Stimulated activated memory B cell treated with anti-CD40 and anti-IgM and Interleukin-4, amounts not matched to agents 10 μg/mL and 1 μg/mL and 100 μg/mL, for 72 hours (primary cell): Measurements from ENCODE around the gene PDPK1.

Source experiments
- ATAC-seq: fragments of 150-1000 bp; cut with Tn5 transposase; 2 replicates; pipeline ENCODE4 v1.10.0; 2021
- H3K27ac Mint-ChIP-seq: one replicate; pipeline ENCODE4 v1.8.0; 2022; ENCODE audit warnings: mild to moderate bottlenecking, mixed read lengths
- H3K27me3 Mint-ChIP-seq: one replicate; pipeline ENCODE4 v1.8.0; 2022; ENCODE audit warnings: mixed read lengths
- H3K36me3 Mint-ChIP-seq: one replicate; pipeline ENCODE4 v1.8.0; 2022; ENCODE audit warnings: mixed read lengths
- H3K4me1 Mint-ChIP-seq: one replicate; pipeline ENCODE4 v1.8.0; 2022; ENCODE audit warnings: mixed read lengths
- H3K4me3 Mint-ChIP-seq: one replicate; pipeline ENCODE4 v1.8.0; 2022; ENCODE audit warnings: mild to moderate bottlenecking, moderate library complexity, mixed read lengths
- H3K9me3 Mint-ChIP-seq: one replicate; pipeline ENCODE4 v1.8.0; 2022; ENCODE audit warnings: mixed read lengths

Gene PDPK1

GRCh38 chr16:2514333-2515179, 23.3 kb upstream of the PDPK1 start:
- ATAC-seq: peak; percentile 17
- Mint-ChIP-seq H3K36me3 (peaks cover 22% of the 10 kb centered on the region), H3K4me3 (peak overlapping the region; percentile 93), H3K27me3 (no peaks in the 10 kb centered on the region), H3K9me3 (no peaks in the 10 kb centered on the region), H3K4me1 (peaks cover 88% of the 10 kb centered on the region), H3K27ac (peak overlapping the region; percentile 87)

- no peaks in the 10 kb centered on the region for H3K27me3 Mint-ChIP-seq
- peaks cover 86% of the 10 kb centered on the region for H3K4me1 Mint-ChIP-seq
- no peak for ATAC-seq
- peak overlapping the region; percentile 93 for H3K4me3 Mint-ChIP-seq
- no peaks in the 10 kb centered on the region for H3K9me3 Mint-ChIP-seq
- peak overlapping the region; percentile 87 for H3K27ac Mint-ChIP-seq
- peaks cover 28% of the 10 kb centered on the region for H3K36me3 Mint-ChIP-seq
Measured at GRCh38 chr16:2515180-2515851, 22.5 kb upstream of the PDPK1 start.

- H3K4me3 Mint-ChIP-seq: peak overlapping the region; percentile 93
- H3K9me3 Mint-ChIP-seq: no peaks in the 10 kb centered on the region
- peak overlapping the region; percentile 87 for H3K27ac Mint-ChIP-seq
- H3K4me1 Mint-ChIP-seq: peaks cover 83% of the 10 kb centered on the region
- no peak for ATAC-seq
- H3K36me3 Mint-ChIP-seq: peaks cover 28% of the 10 kb centered on the region
- H3K27me3 Mint-ChIP-seq: no peaks in the 10 kb centered on the region
Measured at GRCh38 chr16:2516391-2517240, 21.2 kb upstream of the PDPK1 start.

- H3K36me3 Mint-ChIP-seq: peaks cover 28% of the 10 kb centered on the region
- no peaks in the 10 kb centered on the region for H3K9me3 Mint-ChIP-seq
- H3K27ac Mint-ChIP-seq: peak overlapping the region; percentile 87
- H3K27me3 Mint-ChIP-seq: no peaks in the 10 kb centered on the region
- no peak for ATAC-seq
- no peak overlapping the region for H3K4me3 Mint-ChIP-seq
- H3K4me1 Mint-ChIP-seq: peaks cover 70% of the 10 kb centered on the region
Measured at GRCh38 chr16:2517954-2518605, 19.7 kb upstream of the PDPK1 start.

- H3K4me3 Mint-ChIP-seq: peak overlapping the region; percentile 75
- peaks cover 76% of the 10 kb centered on the region for H3K4me1 Mint-ChIP-seq
- peak overlapping the region; percentile 86 for H3K27ac Mint-ChIP-seq
- peaks cover 38% of the 10 kb centered on the region for H3K36me3 Mint-ChIP-seq
- no peak for ATAC-seq
- H3K27me3 Mint-ChIP-seq: no peaks in the 10 kb centered on the region
- H3K9me3 Mint-ChIP-seq: no peaks in the 10 kb centered on the region
Measured at GRCh38 chr16:2518823-2519710, 18.8 kb upstream of the PDPK1 start.

GRCh38 chr16:2519711-2520080, 18.1 kb upstream of the PDPK1 start:
- H3K4me3 Mint-ChIP-seq: peak overlapping the region; percentile 75
- H3K4me1 Mint-ChIP-seq: peaks cover 78% of the 10 kb centered on the region
- H3K27ac Mint-ChIP-seq: peak overlapping the region; percentile 86
- ATAC-seq: peak; percentile 9
- H3K36me3 Mint-ChIP-seq: peaks cover 44% of the 10 kb centered on the region
- no peaks in the 10 kb centered on the region for H3K27me3 Mint-ChIP-seq
- no peaks in the 10 kb centered on the region for H3K9me3 Mint-ChIP-seq

GRCh38 chr16:2520097-2520783, 17.6 kb upstream of the PDPK1 start, which contains the start of gene AMDHD2:
Gene AMDHD2 (plus strand): TSS chr16:2520371. CDS start chr16:2520459, 88 bp downstream.
- Mint-ChIP-seq H3K36me3 (peaks cover 49% of the 10 kb centered on the region), H3K9me3 (no peaks in the 10 kb centered on the region), H3K4me3 (peak within 1 kb of the TSS; percentile 83), H3K4me1 (peaks cover 73% of the 10 kb centered on the region), H3K27me3 (no peaks in the 10 kb centered on the region), H3K27ac (peak within 1 kb of the TSS; percentile 86)
- peak; percentile 80 for ATAC-seq

GRCh38 chr16:2520784-2521531, 16.9 kb upstream of the PDPK1 start:
- Mint-ChIP-seq H3K4me3 (peak overlapping the region; percentile 83), H3K36me3 (peaks cover 47% of the 10 kb centered on the region), H3K27ac (peak overlapping the region; percentile 86), H3K9me3 (no peaks in the 10 kb centered on the region), H3K27me3 (no peaks in the 10 kb centered on the region), H3K4me1 (peaks cover 66% of the 10 kb centered on the region)
- ATAC-seq: peak; percentile 86

GRCh38 chr16:2523801-2524231, 14.0 kb upstream of the PDPK1 start:
- peak overlapping the region; percentile 40 for H3K27ac Mint-ChIP-seq

GRCh38 chr16:2524339-2524938, 13.4 kb upstream of the PDPK1 start:
- Mint-ChIP-seq H3K4me3 (no peak overlapping the region), H3K9me3 (no peaks in the 10 kb centered on the region), H3K4me1 (peaks cover 37% of the 10 kb centered on the region), H3K36me3 (peaks cover 43% of the 10 kb centered on the region), H3K27ac (peak overlapping the region; percentile 40), H3K27me3 (no peaks in the 10 kb centered on the region)
- no peak for ATAC-seq

More at GRCh38 chr16:2523801-2524231, 14.0 kb upstream of the PDPK1 start:
- peaks cover 43% of the 10 kb centered on the region for H3K4me1 Mint-ChIP-seq
- no peaks in the 10 kb centered on the region for H3K9me3 Mint-ChIP-seq
- peaks cover 49% of the 10 kb centered on the region for H3K36me3 Mint-ChIP-seq
- no peaks in the 10 kb centered on the region for H3K27me3 Mint-ChIP-seq
- no peak for ATAC-seq
- H3K4me3 Mint-ChIP-seq: no peak overlapping the region

- no peaks in the 10 kb centered on the region for H3K9me3 Mint-ChIP-seq
- ATAC-seq: no peak
- peaks cover 39% of the 10 kb centered on the region for H3K4me1 Mint-ChIP-seq
- no peak overlapping the region for H3K27ac Mint-ChIP-seq
- no peaks in the 10 kb centered on the region for H3K27me3 Mint-ChIP-seq
- no peak overlapping the region for H3K4me3 Mint-ChIP-seq
- H3K36me3 Mint-ChIP-seq: peaks cover 47% of the 10 kb centered on the region
Measured at GRCh38 chr16:2526135-2526534, 11.7 kb upstream of the PDPK1 start.

GRCh38 chr16:2527071-2527783, 10.6 kb upstream of the PDPK1 start:
- no peak overlapping the region for H3K27ac Mint-ChIP-seq
- peaks cover 42% of the 10 kb centered on the region for H3K4me1 Mint-ChIP-seq
- H3K4me3 Mint-ChIP-seq: no peak overlapping the region
- no peaks in the 10 kb centered on the region for H3K9me3 Mint-ChIP-seq
- H3K27me3 Mint-ChIP-seq: no peaks in the 10 kb centered on the region
- peaks cover 47% of the 10 kb centered on the region for H3K36me3 Mint-ChIP-seq
- no peak for ATAC-seq
